IPS-15b (cell line): ENCODE measurements around the gene FAM219A.
"Not testable (repeated sequence)": the region's sequence is repeated elsewhere in the genome, so short reads cannot be mapped to it uniquely, and the experiment has no call there.

ENCODE experiments used
- H3K27me3 ChIP-seq: one replicate; pipeline ENCODE4 v1.6.1; 2013; ENCODE audit warnings: low read length; ENCODE audit not compliant: control insufficient read depth, insufficient read depth
- H3K36me3 ChIP-seq: one replicate; pipeline ENCODE4 v1.6.1; 2013; ENCODE audit warnings: low read length; ENCODE audit not compliant: control insufficient read depth, insufficient read depth
- H3K4me1 ChIP-seq: one replicate; pipeline ENCODE4 v1.6.1; 2013; ENCODE audit warnings: mild to moderate bottlenecking, low read length; ENCODE audit not compliant: control insufficient read depth, insufficient read depth
- H3K4me3 ChIP-seq: one replicate; pipeline ENCODE4 v1.5.1; 2013; ENCODE audit warnings: low read depth, low read length
- H3K9ac ChIP-seq: one replicate; pipeline ENCODE4 v1.6.1; 2013; ENCODE audit warnings: low read depth, mild to moderate bottlenecking, low read length
- H3K9me3 ChIP-seq: one replicate; pipeline ENCODE4 v1.6.1; 2013; ENCODE audit warnings: mild to moderate bottlenecking, low read length; ENCODE audit not compliant: control insufficient read depth, insufficient read depth

Gene FAM219A

DNA sequence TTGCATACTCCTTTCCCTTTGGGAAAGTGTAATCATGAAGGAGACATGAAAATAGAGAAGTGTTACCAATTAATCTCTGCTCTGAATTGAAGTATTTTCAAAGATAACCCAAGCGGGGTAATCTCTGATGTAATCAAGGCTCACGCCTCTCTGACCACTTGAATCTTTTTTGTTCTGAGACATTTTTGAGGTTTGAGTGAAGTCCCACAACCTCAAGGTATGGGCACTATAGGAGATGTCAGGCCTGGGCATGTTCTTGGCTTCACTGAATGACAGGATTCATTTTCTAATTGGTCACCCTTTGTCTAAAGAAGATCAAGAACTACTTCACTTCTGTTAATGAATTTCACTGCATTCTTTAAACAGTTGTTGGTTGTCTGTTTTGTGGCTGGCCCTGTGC lies 40.7 kb upstream of the FAM219A start:
- H3K36me3 ChIP-seq, result no peaks in the 10 kb centered on the region
- H3K4me3 ChIP-seq, result no peak overlapping the region
- H3K4me1 ChIP-seq, result no peaks in the 10 kb centered on the region
- no peak overlapping the region for H3K9ac ChIP-seq
- no peaks in the 10 kb centered on the region for H3K9me3 ChIP-seq
- no peaks in the 10 kb centered on the region for H3K27me3 ChIP-seq

DNA sequence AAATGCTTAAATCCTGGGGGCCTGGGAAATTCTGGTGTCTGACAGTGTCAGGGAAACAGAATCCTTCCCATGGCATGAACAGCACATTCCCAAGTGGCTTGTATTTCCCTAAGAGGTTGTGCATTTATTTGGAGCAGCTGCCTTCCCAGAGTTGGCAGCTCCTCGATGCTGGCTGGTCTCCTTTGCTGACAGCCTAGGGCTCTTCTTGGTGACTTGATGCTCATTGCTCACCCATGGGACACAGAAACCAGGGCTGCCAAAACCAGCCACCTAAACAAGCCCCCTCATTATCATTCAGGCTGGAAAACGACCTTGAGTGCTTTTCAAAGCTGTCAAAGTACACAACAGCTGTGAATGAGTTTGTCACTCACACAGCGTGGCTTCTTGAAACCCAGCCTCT lies 40.2 kb upstream of the FAM219A start:
- Histone ChIP-seq H3K9me3 (no peaks in the 10 kb centered on the region), H3K4me1 (no peaks in the 10 kb centered on the region)

DNA sequence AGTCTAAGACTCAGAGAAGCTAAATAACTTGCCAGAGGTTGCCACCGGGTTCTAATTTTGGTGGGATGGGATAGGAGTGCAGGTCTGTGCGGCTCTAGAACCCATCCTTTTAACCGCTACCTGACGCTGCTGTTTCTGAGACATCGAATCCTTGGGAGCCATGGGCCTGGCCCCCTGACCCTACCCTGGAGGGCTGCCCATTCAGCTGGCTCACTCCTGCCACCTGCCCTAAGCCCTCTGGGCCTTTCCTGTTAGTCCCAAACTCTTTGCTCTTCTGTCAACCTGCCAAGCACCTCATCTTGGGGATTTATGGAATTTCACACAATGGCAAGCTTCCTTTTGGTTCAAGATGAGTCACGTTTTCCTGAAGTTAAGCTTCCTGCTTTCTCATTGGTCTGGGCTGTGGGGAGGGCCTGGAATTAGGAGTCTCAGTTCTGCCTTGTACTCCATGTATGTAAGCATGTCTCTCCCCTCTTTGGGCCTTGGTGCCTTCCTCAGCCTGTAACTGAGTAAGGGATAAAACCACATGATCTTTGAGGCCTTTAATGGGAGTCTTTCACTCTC lies 37.9 kb upstream of the FAM219A start:
- H3K9me3 ChIP-seq, result no peaks in the 10 kb centered on the region
- H3K27me3 ChIP-seq, result no peaks in the 10 kb centered on the region
- no peak overlapping the region for H3K4me3 ChIP-seq
- H3K36me3 ChIP-seq, result no peaks in the 10 kb centered on the region
- H3K4me1 ChIP-seq, result no peaks in the 10 kb centered on the region
- no peak overlapping the region for H3K9ac ChIP-seq

More for the DNA sequence above, 40.2 kb upstream of the FAM219A start:
- Histone ChIP-seq H3K9ac (no peak overlapping the region), H3K36me3 (no peaks in the 10 kb centered on the region), H3K4me3 (no peak overlapping the region), H3K27me3 (no peaks in the 10 kb centered on the region)

DNA sequence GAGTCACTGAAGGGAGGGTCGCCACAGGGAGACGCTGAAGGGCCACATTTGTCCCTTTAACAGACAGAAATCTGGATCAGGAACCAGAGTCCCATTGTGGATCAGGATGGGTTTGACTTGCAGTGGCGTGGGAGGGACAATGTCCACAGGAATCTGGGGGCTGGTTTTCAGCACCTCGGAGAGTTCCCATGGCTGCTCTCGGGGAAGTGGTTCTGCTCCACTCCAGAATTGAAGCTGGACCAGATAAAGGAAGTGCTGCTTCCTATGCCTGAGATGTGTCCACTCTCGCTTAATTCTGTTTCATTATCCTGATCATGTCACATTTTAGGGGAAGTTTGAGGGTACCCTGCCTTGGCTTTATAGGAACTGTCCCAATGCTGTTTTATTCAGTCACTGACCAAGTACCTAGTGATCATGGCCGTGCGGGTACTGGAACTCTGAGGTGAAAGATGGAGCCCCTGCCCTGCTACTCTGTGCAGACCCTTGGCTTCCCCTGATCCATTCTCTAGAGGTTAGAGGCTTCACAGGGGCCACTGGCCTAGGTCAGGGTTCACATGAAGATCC lies 35.7 kb upstream of the FAM219A start:
- H3K4me3 ChIP-seq, result no peak overlapping the region
- H3K27me3 ChIP-seq, result no peaks in the 10 kb centered on the region
- H3K36me3 ChIP-seq, result no peaks in the 10 kb centered on the region
- no peaks in the 10 kb centered on the region for H3K9me3 ChIP-seq
- H3K9ac ChIP-seq, result no peak overlapping the region
- H3K4me1 ChIP-seq, result no peaks in the 10 kb centered on the region

DNA sequence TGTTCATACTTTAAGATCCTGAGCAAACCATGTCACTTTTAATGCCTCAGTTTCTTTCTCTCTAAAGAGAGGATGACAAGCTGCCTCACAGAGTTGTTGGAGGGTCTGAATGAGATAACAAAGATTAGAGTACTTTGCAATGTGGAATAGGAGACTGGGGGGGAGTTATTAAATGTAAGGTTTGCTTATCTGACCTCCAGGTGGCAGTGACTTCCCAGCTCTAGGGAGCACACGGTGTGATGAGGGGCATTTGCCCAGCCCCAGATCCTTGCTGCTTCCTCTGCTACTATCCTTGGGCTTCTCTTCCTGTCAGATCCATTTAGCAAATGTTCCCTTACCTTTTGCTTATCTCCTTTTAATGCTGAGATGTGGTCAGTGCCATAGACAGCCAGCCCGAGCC lies 33.7 kb upstream of the FAM219A start:
- Histone ChIP-seq H3K9ac (no peak overlapping the region), H3K4me3 (no peak overlapping the region), H3K4me1 (no peaks in the 10 kb centered on the region), H3K27me3 (no peaks in the 10 kb centered on the region), H3K36me3 (no peaks in the 10 kb centered on the region), H3K9me3 (no peaks in the 10 kb centered on the region)

DNA sequence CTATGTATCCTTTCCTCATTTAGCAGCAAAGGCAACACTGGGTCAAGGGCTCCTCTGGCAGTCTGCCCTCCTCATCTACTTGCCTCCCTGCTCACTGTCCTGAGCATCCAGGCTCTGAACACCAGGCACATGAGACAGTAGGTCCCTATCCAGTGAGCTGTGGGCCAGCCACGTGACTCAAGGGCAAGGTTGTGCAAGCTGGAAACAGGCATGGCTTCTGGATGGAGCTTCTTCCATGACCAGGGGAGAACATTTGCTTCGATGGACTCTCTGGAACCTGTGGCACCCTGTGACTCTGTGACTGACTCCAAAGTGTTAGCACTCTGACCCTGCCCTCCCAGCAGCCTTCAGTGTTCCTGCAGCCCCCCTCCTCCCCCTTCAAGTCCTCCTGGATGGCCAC lies 33.2 kb upstream of the FAM219A start:
- H3K9ac ChIP-seq, result no peak overlapping the region
- no peak overlapping the region for H3K4me3 ChIP-seq
- no peaks in the 10 kb centered on the region for H3K4me1 ChIP-seq
- H3K27me3 ChIP-seq, result no peaks in the 10 kb centered on the region
- no peaks in the 10 kb centered on the region for H3K9me3 ChIP-seq
- no peaks in the 10 kb centered on the region for H3K36me3 ChIP-seq

DNA sequence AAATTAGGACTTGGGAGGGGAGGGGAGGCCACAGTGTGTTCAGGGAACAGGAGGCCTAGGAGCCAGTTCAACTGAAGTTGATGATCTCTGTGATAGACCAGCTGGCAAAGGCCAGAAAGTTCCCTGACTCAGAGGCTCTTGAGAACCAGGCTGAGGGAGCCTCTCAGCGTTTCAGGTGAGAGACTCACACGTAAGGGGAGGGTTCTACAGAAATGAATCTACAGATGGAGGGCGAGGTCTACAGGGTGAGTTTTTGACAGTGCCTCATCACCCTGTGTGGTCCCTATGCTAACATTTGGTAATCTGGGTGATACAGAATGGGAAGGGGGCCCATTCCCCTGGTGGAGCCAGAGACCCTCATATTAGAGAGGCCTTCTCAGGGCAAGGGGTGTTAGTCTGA lies 32.4 kb upstream of the FAM219A start:
- H3K27me3 ChIP-seq, result no peaks in the 10 kb centered on the region
- no peak overlapping the region for H3K4me3 ChIP-seq
- H3K36me3 ChIP-seq, result no peaks in the 10 kb centered on the region
- no peaks in the 10 kb centered on the region for H3K9me3 ChIP-seq
- no peak overlapping the region for H3K9ac ChIP-seq
- H3K4me1 ChIP-seq, result no peaks in the 10 kb centered on the region

DNA sequence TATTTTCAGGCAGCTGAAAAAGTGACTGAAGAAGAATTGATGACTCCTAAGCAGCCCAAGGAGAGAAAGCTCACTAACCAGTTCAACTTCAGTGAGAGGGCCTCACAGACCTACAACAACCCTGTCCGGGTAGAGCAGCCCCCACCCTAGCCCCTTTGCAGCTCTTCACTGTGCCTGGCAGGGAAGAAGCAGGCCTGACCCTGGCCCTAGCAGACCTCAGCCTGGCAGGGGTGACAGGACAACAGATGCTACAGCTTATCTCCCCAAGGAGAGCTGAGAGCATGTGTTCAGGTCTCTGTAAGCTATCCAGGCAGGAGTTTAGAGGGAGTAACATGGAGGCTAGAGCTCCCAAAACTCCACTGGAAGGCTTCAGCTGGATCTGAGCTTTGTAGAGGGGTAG lies 32.0 kb upstream of the FAM219A start:
- Histone ChIP-seq H3K36me3 (no peaks in the 10 kb centered on the region), H3K9me3 (no peaks in the 10 kb centered on the region), H3K9ac (no peak overlapping the region), H3K27me3 (no peaks in the 10 kb centered on the region), H3K4me3 (no peak overlapping the region), H3K4me1 (no peaks in the 10 kb centered on the region)

DNA sequence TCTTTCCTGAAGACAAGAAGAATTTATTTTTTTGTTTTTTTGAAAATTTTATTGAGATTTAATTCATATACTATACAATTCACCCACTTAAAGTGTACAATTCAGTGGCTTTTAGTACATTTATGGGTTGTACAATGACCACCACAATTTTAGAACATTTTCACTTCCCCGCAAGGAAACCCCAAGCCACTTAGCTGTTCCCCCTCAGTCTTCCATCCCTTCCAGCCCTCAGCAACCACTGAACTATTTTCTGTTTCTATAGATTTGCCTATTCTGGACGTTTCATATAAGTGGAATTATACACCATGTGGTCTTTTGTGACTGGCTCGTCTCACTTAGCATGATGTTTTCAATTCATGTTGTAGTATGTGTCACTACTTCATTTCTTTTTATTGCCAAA lies 28.2 kb upstream of the FAM219A start:
- Histone ChIP-seq H3K4me1 (no peaks in the 10 kb centered on the region), H3K4me3 (no peak overlapping the region), H3K9me3 (no peaks in the 10 kb centered on the region), H3K9ac (no peak overlapping the region), H3K36me3 (no peaks in the 10 kb centered on the region), H3K27me3 (no peaks in the 10 kb centered on the region)

DNA sequence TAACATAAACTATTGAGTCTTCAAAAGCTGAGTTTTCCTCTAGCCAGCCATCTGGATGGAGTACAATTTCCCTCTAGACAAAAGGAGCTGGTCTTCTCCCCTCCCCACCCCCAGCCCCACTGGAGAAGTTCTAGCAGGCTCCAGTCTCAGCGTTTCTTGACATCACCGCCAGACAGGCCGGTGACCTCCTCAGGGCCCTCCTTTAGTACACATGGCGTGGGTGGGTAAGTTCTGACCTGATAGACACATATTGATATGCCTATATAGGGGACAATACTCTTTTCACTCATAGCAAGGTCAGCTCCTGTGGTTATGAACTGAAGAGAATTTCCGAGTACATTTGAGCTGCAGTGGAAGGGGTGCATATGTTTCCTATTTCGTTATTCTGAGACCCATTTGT lies 27.5 kb upstream of the FAM219A start:
- no peaks in the 10 kb centered on the region for H3K4me1 ChIP-seq
- H3K9ac ChIP-seq, result no peak overlapping the region

DNA sequence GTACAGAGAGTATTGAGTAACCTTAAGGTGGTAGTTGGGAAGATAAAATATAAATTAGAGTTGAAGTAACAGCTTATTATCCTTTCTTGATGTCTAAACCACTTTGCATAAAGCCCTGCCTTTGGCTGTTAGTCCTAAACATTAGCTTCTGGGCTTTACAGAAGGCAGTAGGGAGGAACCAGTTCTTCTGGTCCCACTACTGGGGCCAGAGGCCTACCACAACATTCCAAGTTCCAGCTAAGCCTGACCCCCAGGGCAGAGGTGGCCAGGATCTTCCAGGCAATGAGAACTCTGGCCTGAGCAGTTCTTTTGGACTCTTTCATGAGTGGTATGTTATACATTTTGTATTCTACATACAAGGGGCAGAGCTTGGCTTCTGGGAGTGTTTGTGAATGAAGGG lies 26.3 kb upstream of the FAM219A start:
- Histone ChIP-seq H3K4me3 (no peak overlapping the region), H3K9ac (no peak overlapping the region), H3K36me3 (no peaks in the 10 kb centered on the region), H3K27me3 (no peaks in the 10 kb centered on the region), H3K9me3 (no peaks in the 10 kb centered on the region), H3K4me1 (no peaks in the 10 kb centered on the region)

More for the DNA sequence above, 27.5 kb upstream of the FAM219A start:
- no peaks in the 10 kb centered on the region for H3K9me3 ChIP-seq
- H3K36me3 ChIP-seq, result no peaks in the 10 kb centered on the region
- H3K4me3 ChIP-seq, result no peak overlapping the region
- H3K27me3 ChIP-seq, result no peaks in the 10 kb centered on the region

DNA sequence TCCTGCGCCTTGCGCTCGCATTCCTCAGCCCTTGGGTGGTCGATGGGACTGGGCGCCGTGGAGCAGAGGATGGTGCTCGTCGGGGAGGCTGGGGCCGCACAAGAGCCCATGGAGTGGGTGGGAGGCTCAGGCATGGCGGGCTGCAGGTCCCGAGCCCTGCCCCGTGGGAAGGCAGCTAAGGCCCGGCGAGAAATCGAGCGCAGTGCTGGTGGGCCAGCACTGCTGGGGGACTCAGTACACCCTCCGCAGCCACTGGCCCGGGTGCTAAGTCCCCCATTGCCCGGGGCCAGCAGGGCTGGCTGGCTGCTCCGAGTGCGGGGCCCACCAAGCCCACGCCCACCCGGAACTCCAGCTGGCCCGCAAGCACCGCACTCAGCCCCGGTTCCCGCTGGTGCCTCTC lies 24.4 kb upstream of the FAM219A start:
- H3K36me3 ChIP-seq, H3K9ac ChIP-seq, H3K4me1 ChIP-seq, H3K4me3 ChIP-seq, H3K9me3 ChIP-seq, H3K27me3 ChIP-seq: not testable (repeated sequence)
